ENCODE measurements around the gene PHF23. TPM values are rescaled to one million over a fixed set of nuclear protein-coding genes. Genes with fewer than 3 reads are reported as not detected.

PHF23 gene
- total RNA-seq, 3 donors from 2014 or later, result 22.1 to 40.4 (median 37.7) TPM

DNA sequence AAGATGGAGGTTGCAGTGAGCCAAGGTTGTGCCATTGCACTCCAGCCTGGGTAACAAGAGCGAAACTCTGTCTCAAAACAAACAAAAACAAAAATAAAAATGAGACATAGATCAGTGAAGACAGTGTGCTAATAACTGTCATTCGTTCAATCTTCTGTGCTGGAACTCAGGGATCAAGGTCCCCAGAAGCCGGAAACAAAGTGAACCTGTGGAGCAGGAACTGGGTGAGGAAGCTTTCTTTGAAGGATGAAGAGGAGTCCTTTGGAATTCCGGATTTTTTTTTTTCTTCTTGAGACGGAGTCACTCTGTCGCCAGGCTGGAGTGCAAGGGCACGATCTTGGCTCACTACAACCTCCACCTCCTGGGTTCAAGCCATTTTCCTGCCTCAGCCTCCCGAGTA, 40.2 kb upstream of the PHF23 start:
- intact Hi-C loops (cut with DNase I; ENCODE audit: low total_unique reads), result no loop called here
- H3K27me3 ChIP-seq, result no peaks in the 10 kb centered on the region
- DNase-seq (ENCODE audit: low spot score in 2 of 2), result no peak
- H3K4me1 ChIP-seq, result peaks cover 5 to 11% of the 10 kb centered on the region in 2 donors
- TF ChIP-seq, protein P1, sequence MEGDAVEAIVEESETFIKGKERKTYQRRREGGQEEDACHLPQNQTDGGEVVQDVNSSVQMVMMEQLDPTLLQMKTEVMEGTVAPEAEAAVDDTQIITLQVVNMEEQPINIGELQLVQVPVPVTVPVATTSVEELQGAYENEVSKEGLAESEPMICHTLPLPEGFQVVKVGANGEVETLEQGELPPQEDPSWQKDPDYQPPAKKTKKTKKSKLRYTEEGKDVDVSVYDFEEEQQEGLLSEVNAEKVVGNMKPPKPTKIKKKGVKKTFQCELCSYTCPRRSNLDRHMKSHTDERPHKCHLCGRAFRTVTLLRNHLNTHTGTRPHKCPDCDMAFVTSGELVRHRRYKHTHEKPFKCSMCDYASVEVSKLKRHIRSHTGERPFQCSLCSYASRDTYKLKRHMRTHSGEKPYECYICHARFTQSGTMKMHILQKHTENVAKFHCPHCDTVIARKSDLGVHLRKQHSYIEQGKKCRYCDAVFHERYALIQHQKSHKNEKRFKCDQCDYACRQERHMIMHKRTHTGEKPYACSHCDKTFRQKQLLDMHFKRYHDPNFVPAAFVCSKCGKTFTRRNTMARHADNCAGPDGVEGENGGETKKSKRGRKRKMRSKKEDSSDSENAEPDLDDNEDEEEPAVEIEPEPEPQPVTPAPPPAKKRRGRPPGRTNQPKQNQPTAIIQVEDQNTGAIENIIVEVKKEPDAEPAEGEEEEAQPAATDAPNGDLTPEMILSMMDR (IDR thresholded peaks at IDR 0.05), result no peak
- TF ChIP-seq POLR2A (IDR thresholded peaks at IDR 0.05), result no peak
- TF ChIP-seq POLR2AphosphoS5 (IDR thresholded peaks at IDR 0.05), result no peak
- no peak overlapping the region for H3K4me3 ChIP-seq
- H3K36me3 ChIP-seq, result no peaks in the 10 kb centered on the region
- no peak overlapping the region for H3K27ac ChIP-seq
- H3K9me3 ChIP-seq, result no peaks in the 10 kb centered on the region

DNA sequence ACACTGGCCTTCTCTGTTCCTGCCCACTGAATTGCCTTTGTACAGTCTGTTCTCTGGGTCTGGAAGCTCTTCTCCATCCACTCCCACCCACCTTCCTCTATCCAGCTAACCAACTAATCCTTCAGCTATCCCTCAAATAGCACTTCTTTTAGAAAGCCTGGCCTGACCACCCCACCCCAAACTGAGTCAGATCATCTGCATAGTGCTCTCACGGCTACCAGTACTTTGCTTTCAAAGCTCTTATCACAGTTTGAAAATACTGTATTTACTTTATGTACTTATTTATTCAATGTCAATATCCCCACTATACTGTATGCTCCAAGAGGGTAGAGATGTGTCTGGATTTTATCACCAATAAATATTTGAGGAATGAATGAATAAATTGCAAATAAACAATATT, 27.5 kb upstream of the PHF23 start:
- Histone ChIP-seq H3K4me1 (no peaks in the 10 kb centered on the region), H3K27me3 (peaks cover 3 to 12% of the 10 kb centered on the region in 2 donors), H3K9me3 (no peaks in the 10 kb centered on the region), H3K36me3 (no peaks in the 10 kb centered on the region), H3K27ac (no peak overlapping the region), H3K4me3 (no peak overlapping the region)
- TF ChIP-seq POLR2A (IDR thresholded peaks at IDR 0.05) (no peak), POLR2AphosphoS5 (IDR thresholded peaks at IDR 0.05) (no peak)
- TF ChIP-seq, protein P1 (IDR thresholded peaks at IDR 0.05), result no peak
- no peak for DNase-seq (ENCODE audit: low spot score in 2 of 2)
- intact Hi-C loops (cut with DNase I; ENCODE audit: low total_unique reads), result no loop called here

DNA sequence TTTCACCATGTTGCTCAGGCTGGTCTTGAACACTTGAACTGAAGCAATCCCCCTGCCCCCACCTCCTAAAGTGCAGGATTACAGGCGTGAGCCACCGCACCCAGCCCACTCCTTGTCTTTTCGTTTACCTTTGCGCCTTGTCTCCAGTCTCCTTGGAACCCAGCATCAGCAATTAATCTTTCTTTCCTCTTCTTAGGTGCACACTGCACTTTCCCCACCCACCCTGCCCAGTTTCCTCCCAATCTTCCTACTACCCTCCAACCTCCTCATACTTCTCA, 24.5 kb upstream of the PHF23 start:
- no peak for TF ChIP-seq POLR2A (IDR thresholded peaks at IDR 0.05)
- TF ChIP-seq, protein P1 (IDR thresholded peaks at IDR 0.05), result no peak
- no peak for TF ChIP-seq POLR2AphosphoS5 (IDR thresholded peaks at IDR 0.05)
- DNase-seq (ENCODE audit: low spot score in 2 of 2), result no peak
- Histone ChIP-seq H3K9me3 (no peaks in the 10 kb centered on the region), H3K27me3 (peaks cover 5 to 12% of the 10 kb centered on the region in 2 donors), H3K4me3 (peak overlapping the region in 2 of 3 donors; percentile 69 to 80), H3K27ac (peak overlapping the region; percentile 93 to 96), H3K36me3 (no peaks in the 10 kb centered on the region), H3K4me1 (peaks cover 0 to 6% of the 10 kb centered on the region in 2 donors)
- intact Hi-C loops (cut with DNase I; ENCODE audit: low total_unique reads), result loop anchor here (2.0 kb wide), 1 partner anchor 43 kb away; the partner anchor contains the start of gene EIF5A

DNA sequence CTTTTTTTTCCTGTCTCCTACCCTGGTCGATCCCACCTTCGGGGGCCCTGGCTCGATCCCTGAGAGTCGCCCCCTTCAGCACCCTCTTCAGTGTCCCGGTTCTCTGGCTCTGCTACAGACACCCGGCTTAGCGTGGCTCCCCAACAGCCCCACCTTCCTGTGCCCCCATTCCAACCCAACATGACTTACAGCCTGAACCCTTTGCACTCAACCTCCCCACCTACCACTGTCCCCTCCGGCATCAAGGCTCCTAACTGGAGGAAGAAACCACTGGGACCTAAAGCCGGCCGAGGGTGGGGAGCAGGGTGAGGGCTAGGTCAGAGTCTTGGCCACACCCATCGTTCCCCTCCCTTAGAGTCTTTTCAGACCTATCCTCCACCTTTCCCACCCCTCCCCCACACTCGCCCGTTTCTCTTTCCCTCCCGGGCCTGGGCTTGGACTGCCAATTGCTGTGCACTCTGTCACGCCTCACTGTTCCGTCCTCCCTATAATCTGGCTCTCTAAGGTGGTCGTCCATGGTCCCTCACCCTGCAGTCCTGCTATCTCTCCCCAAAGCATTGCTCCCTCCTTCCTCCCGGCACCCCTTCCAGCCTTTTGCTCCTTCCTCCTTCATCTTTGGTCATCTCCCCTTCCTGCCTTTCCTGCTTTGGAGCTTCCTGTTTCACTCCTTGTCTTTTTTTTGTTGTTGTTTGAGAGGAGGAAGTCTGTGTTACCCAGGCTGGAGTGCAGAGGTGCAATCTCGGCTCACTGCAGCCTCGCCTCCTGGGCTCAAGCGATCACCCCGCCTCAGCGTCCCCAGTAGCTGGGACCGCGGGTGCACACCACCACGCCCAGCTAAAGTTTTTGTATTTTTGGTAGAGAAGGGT, 23.9 kb upstream of the PHF23 start:
- peak overlapping the region; percentile 93 to 96 for H3K27ac ChIP-seq
- DNase-seq (ENCODE audit: low spot score in 2 of 2), result peak; percentile 70 to 80
- intact Hi-C loops (cut with DNase I; ENCODE audit: low total_unique reads), result loop anchor here (2.0 kb wide), 1 partner anchor 44 kb away; the partner anchor contains the start of gene EIF5A
- H3K36me3 ChIP-seq, result no peaks in the 10 kb centered on the region
- H3K27me3 ChIP-seq, result peaks cover 5 to 12% of the 10 kb centered on the region in 2 donors
- peak overlapping the region; percentile 27 to 80 (median 69) for H3K4me3 ChIP-seq
- TF ChIP-seq, protein P1 (IDR thresholded peaks at IDR 0.05), result no peak
- TF ChIP-seq POLR2AphosphoS5 (IDR thresholded peaks at IDR 0.05) (no peak), POLR2A (IDR thresholded peaks at IDR 0.05) (no peak)
- H3K4me1 ChIP-seq, result peaks cover 0 to 6% of the 10 kb centered on the region in 2 donors
- H3K9me3 ChIP-seq, result no peaks in the 10 kb centered on the region
